Measurements from ENCODE around the gene PRKG1.
"Not testable (repeated sequence)": the region's sequence is repeated elsewhere in the genome, so short reads cannot be mapped to it uniquely, and the experiment has no call there.

Gene PRKG1

GRCh38 chr10:51397244-51397643 is 323.0 kb downstream of the PRKG1 start:
- DNase-seq = no peak

DNA sequence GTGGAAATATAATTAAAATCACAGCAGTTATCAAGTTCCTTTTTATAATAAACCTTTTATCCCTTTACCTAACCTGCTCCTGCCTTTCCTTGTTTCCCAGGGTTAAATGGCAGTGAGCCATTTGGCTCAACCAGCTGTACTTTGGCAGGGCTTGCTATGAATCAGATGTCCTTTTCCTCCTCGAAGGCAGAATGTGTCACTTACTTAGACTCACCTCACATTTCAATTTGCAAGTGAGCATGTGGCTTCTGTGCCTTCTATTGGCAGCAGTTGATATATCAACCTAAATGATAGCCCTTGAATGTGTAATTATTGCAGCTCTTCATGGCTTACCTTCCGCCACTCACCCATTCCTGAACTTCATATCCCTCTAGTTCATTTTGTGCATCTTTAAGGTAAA is 323.4 kb downstream of the PRKG1 start:
- no peak for DNase-seq

DNA sequence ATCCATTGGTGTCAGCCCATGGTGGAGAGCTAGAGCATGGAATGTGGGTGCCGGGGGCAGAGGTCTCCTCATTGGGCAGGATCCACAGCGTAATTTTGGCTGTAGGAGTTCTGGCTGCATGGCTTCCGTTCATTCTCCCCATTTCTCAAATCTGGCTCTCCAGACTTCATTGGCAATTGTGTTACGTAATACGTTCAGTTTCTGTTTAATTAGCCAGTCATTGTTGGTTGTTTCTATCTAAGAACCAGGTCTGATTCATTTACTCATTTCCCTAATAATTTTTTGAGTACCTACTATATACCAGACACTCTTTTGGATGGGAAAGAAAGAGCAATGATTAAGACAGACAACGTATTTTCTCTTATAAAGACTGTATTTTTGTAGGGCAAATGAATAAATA is 325.6 kb downstream of the PRKG1 start:
- DNase-seq = no peak

GRCh38 chr10:51400392-51401096 is 326.3 kb downstream of the PRKG1 start:
- no peak for DNase-seq

GRCh38 chr10:51403521-51403920 is 329.2 kb downstream of the PRKG1 start:
- no peak for DNase-seq

GRCh38 chr10:51405580-51406351 is 331.5 kb downstream of the PRKG1 start:
- no peak for DNase-seq

DNA sequence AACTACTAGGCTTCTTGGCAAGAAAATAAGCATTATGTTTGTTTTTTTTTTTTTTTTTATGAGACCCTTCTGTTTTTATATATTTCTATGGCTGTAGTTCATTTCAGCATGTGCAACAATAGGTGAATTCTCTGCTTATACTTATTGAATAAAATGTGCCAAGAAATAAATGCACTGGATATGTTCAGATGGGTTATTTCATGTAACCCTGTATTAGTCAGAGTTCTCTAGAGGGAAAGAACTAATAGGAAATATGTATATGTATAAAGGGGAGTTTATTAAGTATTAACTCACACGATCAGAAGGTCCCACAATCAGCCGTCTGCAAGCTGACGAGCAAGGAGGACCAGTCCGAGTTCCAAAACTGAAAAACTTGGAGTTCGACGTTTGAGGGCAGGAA is 332.3 kb downstream of the PRKG1 start:
- DNase-seq = no peak

DNA sequence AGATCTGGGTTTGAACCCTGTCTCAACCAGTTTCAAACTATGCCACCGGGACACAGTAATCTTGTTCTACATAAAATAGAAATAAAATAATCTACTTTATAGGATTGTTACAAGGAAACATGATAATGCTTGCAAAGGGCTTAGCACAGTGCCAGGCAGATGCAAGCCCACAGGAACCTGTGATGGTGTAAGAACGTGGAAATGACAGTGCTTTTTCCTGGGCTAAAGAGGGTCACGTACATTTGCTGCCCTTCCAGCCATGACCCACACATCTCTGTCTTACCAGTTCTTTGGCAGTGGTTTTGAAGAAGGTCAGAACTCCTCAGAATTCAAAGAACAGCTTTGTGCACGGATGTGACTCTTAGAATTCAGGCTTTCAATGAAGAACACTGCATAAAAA is 342.2 kb downstream of the PRKG1 start:
- DNase-seq = no peak

GRCh38 chr10:51419196-51420093 is 345.2 kb downstream of the PRKG1 start:
- DNase-seq = no peak

- DNase-seq = no peak
Measured at GRCh38 chr10:51421853-51422252, 347.6 kb downstream of the PRKG1 start.

- no peak for DNase-seq
Measured at GRCh38 chr10:51422311-51423120, 348.2 kb downstream of the PRKG1 start.

- no peak for DNase-seq
Measured at GRCh38 chr10:51423121-51423452, 348.8 kb downstream of the PRKG1 start.

GRCh38 chr10:51425431-51425830 is 351.1 kb downstream of the PRKG1 start:
- DNase-seq = no peak

DNA sequence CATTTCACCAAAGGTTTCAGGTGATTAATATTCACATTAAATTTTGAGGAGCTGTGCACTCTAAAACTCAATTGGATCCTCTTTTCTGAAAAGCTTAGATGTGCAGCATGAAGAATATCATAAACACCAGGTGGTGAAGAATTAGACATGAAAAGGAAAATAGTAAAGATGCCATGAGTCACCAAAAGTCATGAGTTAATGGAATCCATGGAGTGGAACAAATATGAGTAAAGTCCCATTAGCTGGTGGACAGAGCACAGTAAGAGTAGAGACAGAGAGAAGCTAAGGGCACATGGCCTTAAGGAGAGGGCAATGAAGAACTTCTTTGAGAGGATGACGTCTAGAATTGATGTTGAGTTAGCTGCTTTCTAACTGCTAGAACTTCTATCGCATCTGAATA is 353.5 kb downstream of the PRKG1 start:
- DNase-seq = no peak

DNA sequence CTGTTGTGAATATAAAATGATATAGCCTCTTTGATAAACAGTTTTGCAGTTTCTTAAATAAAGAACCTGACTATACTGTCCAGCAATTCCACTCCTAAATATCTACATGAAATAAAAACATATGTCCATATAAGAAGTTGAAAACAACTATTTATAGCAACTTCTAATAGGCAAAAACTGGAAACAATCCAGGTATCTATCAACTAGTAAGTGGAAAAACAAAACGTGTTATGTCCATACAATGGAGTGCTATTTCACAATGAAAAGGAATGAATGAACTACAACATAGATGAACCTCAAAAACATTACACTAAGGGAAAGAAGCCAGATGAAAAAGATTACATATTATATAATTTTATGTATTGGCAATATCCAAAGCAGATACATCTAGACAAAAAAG is 356.2 kb downstream of the PRKG1 start:
- no peak for DNase-seq

DNA sequence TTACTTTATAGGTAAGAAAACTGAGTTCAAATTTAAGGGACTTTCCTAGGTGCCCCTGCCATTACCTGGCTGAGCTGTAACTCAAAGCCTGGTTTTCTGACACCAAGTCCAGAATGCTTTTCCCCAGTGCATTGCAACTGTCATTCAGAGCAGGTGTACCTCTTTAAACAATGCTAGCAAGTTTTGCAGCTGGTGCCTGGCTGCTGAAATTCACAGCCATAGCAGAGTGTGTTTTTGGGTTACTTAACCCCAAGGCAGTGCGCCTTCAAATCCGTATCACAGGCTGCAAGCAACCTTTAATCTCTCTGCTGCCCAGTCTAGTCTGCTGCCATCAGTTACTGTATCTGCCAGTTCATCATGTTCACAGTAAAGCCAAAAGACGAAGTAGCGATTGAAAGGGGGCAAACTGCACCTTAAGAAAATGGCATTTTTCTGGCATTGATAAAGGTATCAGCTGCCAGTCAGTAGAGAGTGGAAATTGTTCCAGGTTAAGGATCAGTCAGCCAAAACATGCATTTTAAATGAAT is 359.7 kb downstream of the PRKG1 start:
- no peak for DNase-seq

DNA sequence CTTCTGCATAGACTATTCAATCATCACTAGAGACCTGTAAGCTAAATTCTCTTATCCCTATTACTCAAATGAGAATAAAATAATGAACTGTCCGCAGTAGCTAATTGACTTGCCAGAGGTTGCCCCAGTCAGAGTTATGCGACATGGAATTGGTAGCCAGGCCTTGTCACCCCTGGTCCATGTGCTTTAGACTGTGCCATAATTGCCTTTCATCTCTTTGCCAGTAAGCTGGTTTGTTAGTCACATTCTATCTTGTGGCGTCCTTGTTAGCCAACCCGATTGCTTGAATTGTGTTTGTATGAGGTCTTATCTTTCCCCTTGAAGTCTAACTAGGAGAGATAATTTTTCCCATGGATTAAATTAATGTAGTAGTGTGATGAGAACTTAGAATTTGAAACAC is 362.5 kb downstream of the PRKG1 start:
- no peak for DNase-seq

DNA sequence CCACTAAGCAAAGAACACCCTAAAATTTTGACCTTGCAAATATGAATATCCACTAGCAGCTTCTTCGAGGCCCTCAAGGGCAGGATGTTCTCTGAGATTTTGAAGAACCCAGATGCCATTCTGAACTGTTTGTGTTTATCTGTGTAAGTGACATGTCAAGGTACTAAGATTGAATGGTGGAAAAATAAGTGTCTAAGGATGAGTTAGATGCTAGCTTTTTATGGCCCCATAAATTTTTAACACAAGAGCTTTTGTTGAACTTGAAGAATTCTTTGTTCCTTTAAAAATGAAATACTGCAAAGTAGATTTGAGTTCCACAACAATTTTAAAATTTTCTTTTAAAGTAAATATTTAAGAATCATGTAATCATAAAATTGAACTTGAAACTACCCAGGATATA is 365.4 kb downstream of the PRKG1 start:
- DNase-seq = no peak

- no peak for DNase-seq
Measured at GRCh38 chr10:51445588-51445987, 371.3 kb downstream of the PRKG1 start.

DNA sequence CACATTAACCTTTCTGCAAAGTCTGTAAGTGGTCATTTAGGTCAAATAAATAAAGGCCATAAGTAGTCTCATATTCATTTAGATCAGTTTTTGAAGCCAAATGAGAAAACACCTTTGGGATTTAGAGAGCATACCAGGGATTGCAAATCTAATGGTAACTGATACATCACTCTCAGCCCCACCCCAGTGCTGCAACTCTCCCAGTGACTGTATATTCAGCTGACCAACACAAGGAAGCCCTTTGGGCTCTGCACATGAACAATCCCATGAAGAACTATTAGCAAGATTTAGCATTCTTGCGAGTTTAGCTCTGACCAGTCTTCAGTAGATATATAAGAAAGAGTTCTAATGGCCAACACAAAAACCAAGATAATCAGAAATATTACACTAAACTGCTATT is 372.8 kb downstream of the PRKG1 start:
- no peak for DNase-seq

- DNase-seq = not testable (repeated sequence)
Measured at GRCh38 chr10:51455762-51456161, 381.5 kb downstream of the PRKG1 start.

GRCh38 chr10:51459476-51459875 is 385.2 kb downstream of the PRKG1 start:
- DNase-seq = no peak

All from NCI-H1105 (cell line).